Neural cell (in vitro differentiated cells): ENCODE results near the gene HEBP2. TPM values are rescaled to one million over a fixed set of nuclear protein-coding genes. Genes with fewer than 3 reads are reported as not detected.

ENCODE experiments used
- H2AFZ ChIP-seq: fragments of 200-600, 300-800 bp; sonication (generic), shearing (Covaris generic); 2 replicates; pipeline ENCODE4 v1.6.0; 2014; ENCODE audit warnings: low read depth, mild to moderate bottlenecking, antibody characterized with exemption, low read length, moderate library complexity
- H3F3A ChIP-seq: fragments of 200-600 bp; shearing (Covaris generic); 2 replicates; pipeline ENCODE4 v1.6.1; 2016; ENCODE audit warnings: mild to moderate bottlenecking, moderate library complexity, mixed read lengths, antibody characterized with exemption, low read length; ENCODE audit not compliant: insufficient read depth, poor library complexity, severe bottlenecking
- H3K27ac ChIP-seq: fragments of 200-600, 300-800 bp; sonication (generic), shearing (Covaris generic); 2 replicates; pipeline ENCODE4 v1.5.1; 2014; ENCODE audit warnings: mild to moderate bottlenecking, low read length, moderate library complexity
- H3K27me3 ChIP-seq: fragments of 300-800, 200-600 bp; sonication (generic), shearing (Covaris generic); 2 replicates; pipeline ENCODE4 v1.6.0; 2014; ENCODE audit warnings: mild to moderate bottlenecking, low read depth, low read length, moderate library complexity; ENCODE audit not compliant: insufficient read depth
- H3K36me3 ChIP-seq: fragments of 300-800, 200-600 bp; sonication (generic), shearing (Covaris generic); 2 replicates; pipeline ENCODE4 v1.5.1; 2014; ENCODE audit warnings: mild to moderate bottlenecking, antibody characterized with exemption, low read length, moderate library complexity; ENCODE audit not compliant: insufficient read depth
- H3K4me2 ChIP-seq: fragments of 300-800, 200-600 bp; sonication (generic), shearing (Covaris generic); 2 replicates; pipeline ENCODE4 v1.6.0; 2014; ENCODE audit warnings: mild to moderate bottlenecking, low read length
- H3K4me3 ChIP-seq: fragments of 300-800, 200-600 bp; sonication (generic), shearing (Covaris generic); 2 replicates; pipeline ENCODE4 v1.5.1; 2014; ENCODE audit warnings: mild to moderate bottlenecking, low read length, moderate library complexity
- H3K79me2 ChIP-seq: fragments of 200-600 bp; shearing (Covaris generic); replicated peaks from 2 replicates; pipeline ENCODE4 v1.6.0; 2014; ENCODE audit warnings: mild to moderate bottlenecking, low read length, moderate library complexity; ENCODE audit not compliant: insufficient read depth
- H3K9ac ChIP-seq: fragments of 300-800, 200-600 bp; sonication (generic), shearing (Covaris generic); 2 replicates; pipeline ENCODE4 v1.6.1; 2016; ENCODE audit warnings: mild to moderate bottlenecking, low read length, mixed read lengths
- H3K9me2 ChIP-seq: fragments of 200-600 bp; shearing (Covaris generic); 2 replicates; pipeline ENCODE4 v1.6.1; 2016; ENCODE audit warnings: mild to moderate bottlenecking, low read length, mixed read lengths; ENCODE audit not compliant: insufficient read depth
- H3K9me3 ChIP-seq: fragments of 200-600, 300-800 bp; sonication (generic), shearing (Covaris generic); 2 replicates; pipeline ENCODE4 v1.6.1; 2016; ENCODE audit warnings: mild to moderate bottlenecking, mixed run types, low read length, moderate library complexity, mixed read lengths
- H4K20me1 ChIP-seq: fragments of 200-600 bp; shearing (Covaris generic); 2 replicates; pipeline ENCODE4 v1.6.1; 2016; ENCODE audit warnings: mild to moderate bottlenecking, mixed run types; ENCODE audit not compliant: insufficient read depth
- CTCF ChIP-seq: fragments of 450-650 bp; IDR thresholded peaks from 2 replicates; pipeline ENCODE4 v1.5.1; 2014; ENCODE audit warnings: antibody characterized with exemption, mild to moderate bottlenecking, moderate library complexity; ENCODE audit not compliant: poor library complexity, severe bottlenecking
- EP300 ChIP-seq: fragments of 450-650 bp; conservative IDR thresholded peaks from 2 replicates; pipeline ENCODE4 v1.6.1; 2014; ENCODE audit warnings: antibody characterized with exemption, mild to moderate bottlenecking, moderate library complexity; ENCODE audit not compliant: poor library complexity, severe bottlenecking
- EZH2 ChIP-seq: fragments of 200-600, 300-800 bp; shearing (Covaris generic), sonication (generic); IDR thresholded peaks from 2 replicates; pipeline ENCODE4 v1.6.1; 2014; ENCODE audit warnings: antibody characterized with exemption, low read length, borderline replicate concordance, mild to moderate bottlenecking; ENCODE audit not compliant: insufficient read depth, poor library complexity, severe bottlenecking
- MXI1 ChIP-seq: fragments of 450-650 bp; conservative IDR thresholded peaks from 2 replicates; pipeline ENCODE4 v1.6.1; 2014; ENCODE audit warnings: antibody characterized with exemption, mild to moderate bottlenecking; ENCODE audit not compliant: poor library complexity, severe bottlenecking
- POLR2AphosphoS5 ChIP-seq: IDR thresholded peaks from 2 replicates; pipeline ENCODE4 v1.6.1; 2012
- RAD21 ChIP-seq: fragments of 450-650 bp; conservative IDR thresholded peaks from 2 replicates; pipeline ENCODE4 v1.6.1; 2014; ENCODE audit warnings: antibody characterized with exemption, mild to moderate bottlenecking, moderate library complexity
- REST ChIP-seq: IDR thresholded peaks from 2 replicates; pipeline ENCODE4 v1.6.1; 2012; ENCODE audit warnings: borderline replicate concordance
- SMC3 ChIP-seq: fragments of 450-650 bp; conservative IDR thresholded peaks from 2 replicates; pipeline ENCODE4 v1.6.1; 2014; ENCODE audit warnings: antibody characterized with exemption, mild to moderate bottlenecking, moderate library complexity; ENCODE audit not compliant: poor library complexity
- TAF1 ChIP-seq: IDR thresholded peaks from 2 replicates; pipeline ENCODE4 v1.6.1; 2012; ENCODE audit warnings: low read depth
- polyA plus RNA-seq: library from polyadenylated mRNA; depleted of rRNA; stranded (reverse); fragments of >200 nt; gene quantifications from 2 replicates; pipeline ENCODE4 v1.2.3, GENCODE V29; 2014

The HEBP2 gene
- polyA plus RNA-seq, 1 donor from 2014 or later, result 3.0 TPM

GRCh38 chr6:138396709-138397108, 7.3 kb upstream of the HEBP2 start:
- no peak overlapping the region for H3K27ac ChIP-seq
- H2AFZ ChIP-seq, result no peak overlapping the region
- no peaks in the 10 kb centered on the region for H3K27me3 ChIP-seq
- H4K20me1 ChIP-seq, result no peaks in the 10 kb centered on the region
- H3K4me2 ChIP-seq, result no peak overlapping the region
- H3K9me3 ChIP-seq, result no peaks in the 10 kb centered on the region
- no peaks in the 10 kb centered on the region for H3K36me3 ChIP-seq
- H3K9me2 ChIP-seq, result no peaks in the 10 kb centered on the region
- H3F3A ChIP-seq, result no peaks in the 10 kb centered on the region
- no peaks in the 10 kb centered on the region for H3K79me2 ChIP-seq
- no peak overlapping the region for H3K4me3 ChIP-seq
- no peak overlapping the region for H3K9ac ChIP-seq
- TF ChIP-seq SMC3 (no peak), CTCF (no peak), POLR2AphosphoS5 (no peak), MXI1 (no peak), RAD21 (no peak), TAF1 (no peak), EP300 (no peak), REST (no peak), EZH2 (no peak)

GRCh38 chr6:138397128-138398122, 6.6 kb upstream of the HEBP2 start:
- no peaks in the 10 kb centered on the region for H3K9me2 ChIP-seq
- no peaks in the 10 kb centered on the region for H3F3A ChIP-seq
- no peak overlapping the region for H3K9ac ChIP-seq
- H4K20me1 ChIP-seq, result no peaks in the 10 kb centered on the region
- TF ChIP-seq REST (no peak), RAD21 (no peak), SMC3 (no peak), EZH2 (no peak), POLR2AphosphoS5 (no peak), TAF1 (no peak), EP300 (no peak), MXI1 (no peak), CTCF (no peak)
- H3K4me3 ChIP-seq, result no peak overlapping the region
- H3K79me2 ChIP-seq, result no peaks in the 10 kb centered on the region
- H3K4me2 ChIP-seq, result no peak overlapping the region
- H3K27me3 ChIP-seq, result no peaks in the 10 kb centered on the region
- no peak overlapping the region for H3K27ac ChIP-seq
- H3K36me3 ChIP-seq, result no peaks in the 10 kb centered on the region
- H3K9me3 ChIP-seq, result no peaks in the 10 kb centered on the region
- no peak overlapping the region for H2AFZ ChIP-seq
